ENCODE results near the gene ITGA11. TPM values are rescaled to one million over a fixed set of nuclear protein-coding genes. Genes with fewer than 3 reads are reported as not detected.

Gene ITGA11
- total RNA-seq, 4 donors from 2014 or later: 3.3 to 15.8 (median 8.6) TPM

- DNase-seq (ENCODE audit: extremely low spot score): peak; percentile 74
- Histone ChIP-seq H3K4me1 (peaks cover 15 to 34% (median 26%) of the 10 kb centered on the region in 4 donors), H3K27me3 (no peaks in the 10 kb centered on the region), H3K27ac (replicated peaks in 1 of 4) (no peak overlapping the region), H3K4me3 (no peak overlapping the region), H3K9me3 (no peaks in the 10 kb centered on the region), H3K36me3 (peaks cover 0 to 4% (median 0%) of the 10 kb centered on the region in 4 donors)
- intact Hi-C loops (cut with DNase I): loop anchor here (10.0 kb wide), 1 partner anchor 251 kb away; no protein-coding TSS in a partner anchor
- 81% methylated on average over 14 of the region's 15 CpGs for WGBS
- TF ChIP-seq EP300 (IDR thresholded peaks at IDR 0.05) (no peak), POLR2A (IDR thresholded peaks at IDR 0.05; ENCODE audit: low read depth) (no peak), POLR2AphosphoS5 (IDR thresholded peaks at IDR 0.05) (no peak), CTCF (IDR thresholded peaks at IDR 0.05) (no peak)
These were observed 128.2 kb downstream of the ITGA11 start for GRCh38 chr15:68303560-68304436.

GRCh38 chr15:68303134-68303533 lies 128.8 kb downstream of the ITGA11 start:
- no peaks in the 10 kb centered on the region for H3K9me3 ChIP-seq
- DNase-seq (ENCODE audit: extremely low spot score): no peak
- no peak for TF ChIP-seq EP300 (IDR thresholded peaks at IDR 0.05)
- TF ChIP-seq POLR2AphosphoS5 (IDR thresholded peaks at IDR 0.05): no peak
- TF ChIP-seq POLR2A (IDR thresholded peaks at IDR 0.05; ENCODE audit: low read depth): no peak
- no peak for TF ChIP-seq CTCF (IDR thresholded peaks at IDR 0.05)
- H3K36me3 ChIP-seq: peaks cover 0 to 4% (median under 1%) of the 10 kb centered on the region in 4 donors
- H3K27me3 ChIP-seq: no peaks in the 10 kb centered on the region
- no peak overlapping the region for H3K4me3 ChIP-seq
- no peak overlapping the region for H3K27ac ChIP-seq (replicated peaks in 1 of 4)
- 88% methylated on average over 2 of the region's 2 CpGs for WGBS
- intact Hi-C loops (cut with DNase I): loop anchor here (10.0 kb wide), 1 partner anchor 252 kb away; no protein-coding TSS in a partner anchor
- peaks cover 19 to 41% (median 33%) of the 10 kb centered on the region in 4 donors for H3K4me1 ChIP-seq

GRCh38 chr15:68302729-68303128 lies 129.2 kb downstream of the ITGA11 start:
- Histone ChIP-seq H3K9me3 (no peaks in the 10 kb centered on the region), H3K27ac (replicated peaks in 1 of 4) (no peak overlapping the region), H3K27me3 (no peaks in the 10 kb centered on the region), H3K4me1 (peaks cover 19 to 42% (median 35%) of the 10 kb centered on the region in 4 donors), H3K4me3 (no peak overlapping the region), H3K36me3 (peaks cover 0 to 5% (median 2%) of the 10 kb centered on the region in 4 donors)
- TF ChIP-seq POLR2A (IDR thresholded peaks at IDR 0.05; ENCODE audit: low read depth) (no peak), CTCF (IDR thresholded peaks at IDR 0.05) (no peak), POLR2AphosphoS5 (IDR thresholded peaks at IDR 0.05) (no peak), EP300 (IDR thresholded peaks at IDR 0.05) (no peak)
- DNase-seq (ENCODE audit: extremely low spot score): peak; percentile 87
- 100% methylated on average over 1 of the region's 6 CpGs for WGBS
- intact Hi-C loops (cut with DNase I): loop anchor here (10.0 kb wide), 1 partner anchor 252 kb away; no protein-coding TSS in a partner anchor

GRCh38 chr15:68301301-68301700 lies 130.7 kb downstream of the ITGA11 start:
- Histone ChIP-seq H3K36me3 (peaks cover 0 to 12% (median 3%) of the 10 kb centered on the region in 4 donors), H3K4me3 (no peak overlapping the region), H3K27ac (replicated peaks in 1 of 4) (no peak overlapping the region), H3K9me3 (no peaks in the 10 kb centered on the region), H3K4me1 (peaks cover 21 to 30% (median 26%) of the 10 kb centered on the region in 4 donors), H3K27me3 (no peaks in the 10 kb centered on the region)
- DNase-seq (ENCODE audit: extremely low spot score): no peak
- intact Hi-C loops (cut with DNase I): loop anchor here (10.0 kb wide), 1 partner anchor 254 kb away; no protein-coding TSS in a partner anchor
- TF ChIP-seq EP300 (IDR thresholded peaks at IDR 0.05) (no peak), POLR2AphosphoS5 (IDR thresholded peaks at IDR 0.05) (no peak), POLR2A (IDR thresholded peaks at IDR 0.05; ENCODE audit: low read depth) (no peak), CTCF (IDR thresholded peaks at IDR 0.05) (no peak)
- 91% methylated on average over 8 of the region's 8 CpGs for WGBS
